Panc1 (cell line): Measurements from ENCODE around the gene CHST9.

ENCODE experiments used
- TF ChIP-seq, protein P1 (sequence below): fragments of 450-650 bp; IDR thresholded peaks from 2 replicates; pipeline ENCODE4 v1.5.1; 2017; ENCODE audit warnings: mild to moderate bottlenecking
- TF ChIP-seq, protein P2 (sequence below), 2 experiments: IDR thresholded peaks; 2 replicates each; pipeline ENCODE4 v1.6.1; 2011 to 2012; ENCODE audit warnings: low read depth in 2 of 2, control low read depth in 1 of 2, low read length in 1 of 2, mild to moderate bottlenecking in 1 of 2, moderate library complexity in 1 of 2; ENCODE audit not compliant: insufficient read depth in 1 of 2

DNA sequence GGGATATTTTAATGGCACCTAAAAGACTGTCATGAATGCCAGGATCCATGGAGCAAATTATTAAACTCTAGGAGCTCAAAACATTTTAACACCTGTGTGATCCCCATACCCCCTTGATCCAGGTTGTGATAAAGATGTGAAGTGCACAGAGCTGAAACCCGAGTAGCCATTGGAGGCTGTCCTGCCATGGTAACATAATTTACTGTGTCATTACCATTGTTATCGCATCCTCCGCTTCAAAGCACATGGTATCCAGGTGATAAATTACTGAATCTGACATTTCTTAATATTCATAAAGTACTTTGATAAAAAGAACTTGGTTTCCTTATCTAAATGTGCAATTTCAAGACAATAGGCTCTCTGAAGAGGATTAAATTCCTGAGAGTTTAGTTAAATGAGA, 109.3 kb downstream of the CHST9 start:
- TF ChIP-seq, protein P1, sequence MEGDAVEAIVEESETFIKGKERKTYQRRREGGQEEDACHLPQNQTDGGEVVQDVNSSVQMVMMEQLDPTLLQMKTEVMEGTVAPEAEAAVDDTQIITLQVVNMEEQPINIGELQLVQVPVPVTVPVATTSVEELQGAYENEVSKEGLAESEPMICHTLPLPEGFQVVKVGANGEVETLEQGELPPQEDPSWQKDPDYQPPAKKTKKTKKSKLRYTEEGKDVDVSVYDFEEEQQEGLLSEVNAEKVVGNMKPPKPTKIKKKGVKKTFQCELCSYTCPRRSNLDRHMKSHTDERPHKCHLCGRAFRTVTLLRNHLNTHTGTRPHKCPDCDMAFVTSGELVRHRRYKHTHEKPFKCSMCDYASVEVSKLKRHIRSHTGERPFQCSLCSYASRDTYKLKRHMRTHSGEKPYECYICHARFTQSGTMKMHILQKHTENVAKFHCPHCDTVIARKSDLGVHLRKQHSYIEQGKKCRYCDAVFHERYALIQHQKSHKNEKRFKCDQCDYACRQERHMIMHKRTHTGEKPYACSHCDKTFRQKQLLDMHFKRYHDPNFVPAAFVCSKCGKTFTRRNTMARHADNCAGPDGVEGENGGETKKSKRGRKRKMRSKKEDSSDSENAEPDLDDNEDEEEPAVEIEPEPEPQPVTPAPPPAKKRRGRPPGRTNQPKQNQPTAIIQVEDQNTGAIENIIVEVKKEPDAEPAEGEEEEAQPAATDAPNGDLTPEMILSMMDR = no peak
- TF ChIP-seq, protein P2, sequence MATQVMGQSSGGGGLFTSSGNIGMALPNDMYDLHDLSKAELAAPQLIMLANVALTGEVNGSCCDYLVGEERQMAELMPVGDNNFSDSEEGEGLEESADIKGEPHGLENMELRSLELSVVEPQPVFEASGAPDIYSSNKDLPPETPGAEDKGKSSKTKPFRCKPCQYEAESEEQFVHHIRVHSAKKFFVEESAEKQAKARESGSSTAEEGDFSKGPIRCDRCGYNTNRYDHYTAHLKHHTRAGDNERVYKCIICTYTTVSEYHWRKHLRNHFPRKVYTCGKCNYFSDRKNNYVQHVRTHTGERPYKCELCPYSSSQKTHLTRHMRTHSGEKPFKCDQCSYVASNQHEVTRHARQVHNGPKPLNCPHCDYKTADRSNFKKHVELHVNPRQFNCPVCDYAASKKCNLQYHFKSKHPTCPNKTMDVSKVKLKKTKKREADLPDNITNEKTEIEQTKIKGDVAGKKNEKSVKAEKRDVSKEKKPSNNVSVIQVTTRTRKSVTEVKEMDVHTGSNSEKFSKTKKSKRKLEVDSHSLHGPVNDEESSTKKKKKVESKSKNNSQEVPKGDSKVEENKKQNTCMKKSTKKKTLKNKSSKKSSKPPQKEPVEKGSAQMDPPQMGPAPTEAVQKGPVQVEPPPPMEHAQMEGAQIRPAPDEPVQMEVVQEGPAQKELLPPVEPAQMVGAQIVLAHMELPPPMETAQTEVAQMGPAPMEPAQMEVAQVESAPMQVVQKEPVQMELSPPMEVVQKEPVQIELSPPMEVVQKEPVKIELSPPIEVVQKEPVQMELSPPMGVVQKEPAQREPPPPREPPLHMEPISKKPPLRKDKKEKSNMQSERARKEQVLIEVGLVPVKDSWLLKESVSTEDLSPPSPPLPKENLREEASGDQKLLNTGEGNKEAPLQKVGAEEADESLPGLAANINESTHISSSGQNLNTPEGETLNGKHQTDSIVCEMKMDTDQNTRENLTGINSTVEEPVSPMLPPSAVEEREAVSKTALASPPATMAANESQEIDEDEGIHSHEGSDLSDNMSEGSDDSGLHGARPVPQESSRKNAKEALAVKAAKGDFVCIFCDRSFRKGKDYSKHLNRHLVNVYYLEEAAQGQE (IDR thresholded peaks at IDR 0.05; ENCODE audit: insufficient read depth in 1 of 2, low read depth in 2 of 2, low read length in 1 of 2) = no peak
